Neural cell (in vitro differentiated cells): Measurements from ENCODE around the gene PPM1L. TPM values are rescaled to one million over a fixed set of nuclear protein-coding genes. Genes with fewer than 3 reads are reported as not detected.

Experiments
- H2AFZ ChIP-seq: fragments of 200-600, 300-800 bp; sonication (generic), shearing (Covaris generic); 2 replicates; pipeline ENCODE4 v1.6.0; 2014; ENCODE audit warnings: low read depth, mild to moderate bottlenecking, antibody characterized with exemption, low read length, moderate library complexity
- H3F3A ChIP-seq: fragments of 200-600 bp; shearing (Covaris generic); 2 replicates; pipeline ENCODE4 v1.6.1; 2016; ENCODE audit warnings: mild to moderate bottlenecking, moderate library complexity, mixed read lengths, antibody characterized with exemption, low read length; ENCODE audit not compliant: insufficient read depth, poor library complexity, severe bottlenecking
- H3K27ac ChIP-seq: fragments of 200-600, 300-800 bp; sonication (generic), shearing (Covaris generic); 2 replicates; pipeline ENCODE4 v1.5.1; 2014; ENCODE audit warnings: mild to moderate bottlenecking, low read length, moderate library complexity
- H3K27me3 ChIP-seq: fragments of 300-800, 200-600 bp; sonication (generic), shearing (Covaris generic); 2 replicates; pipeline ENCODE4 v1.6.0; 2014; ENCODE audit warnings: mild to moderate bottlenecking, low read depth, low read length, moderate library complexity; ENCODE audit not compliant: insufficient read depth
- H3K36me3 ChIP-seq: fragments of 300-800, 200-600 bp; sonication (generic), shearing (Covaris generic); 2 replicates; pipeline ENCODE4 v1.5.1; 2014; ENCODE audit warnings: mild to moderate bottlenecking, antibody characterized with exemption, low read length, moderate library complexity; ENCODE audit not compliant: insufficient read depth
- H3K4me2 ChIP-seq: fragments of 300-800, 200-600 bp; sonication (generic), shearing (Covaris generic); 2 replicates; pipeline ENCODE4 v1.6.0; 2014; ENCODE audit warnings: mild to moderate bottlenecking, low read length
- H3K4me3 ChIP-seq: fragments of 300-800, 200-600 bp; sonication (generic), shearing (Covaris generic); 2 replicates; pipeline ENCODE4 v1.5.1; 2014; ENCODE audit warnings: mild to moderate bottlenecking, low read length, moderate library complexity
- H3K79me2 ChIP-seq: fragments of 200-600 bp; shearing (Covaris generic); replicated peaks from 2 replicates; pipeline ENCODE4 v1.6.0; 2014; ENCODE audit warnings: mild to moderate bottlenecking, low read length, moderate library complexity; ENCODE audit not compliant: insufficient read depth
- H3K9ac ChIP-seq: fragments of 300-800, 200-600 bp; sonication (generic), shearing (Covaris generic); 2 replicates; pipeline ENCODE4 v1.6.1; 2016; ENCODE audit warnings: mild to moderate bottlenecking, low read length, mixed read lengths
- H3K9me2 ChIP-seq: fragments of 200-600 bp; shearing (Covaris generic); 2 replicates; pipeline ENCODE4 v1.6.1; 2016; ENCODE audit warnings: mild to moderate bottlenecking, low read length, mixed read lengths; ENCODE audit not compliant: insufficient read depth
- H3K9me3 ChIP-seq: fragments of 200-600, 300-800 bp; sonication (generic), shearing (Covaris generic); 2 replicates; pipeline ENCODE4 v1.6.1; 2016; ENCODE audit warnings: mild to moderate bottlenecking, mixed run types, low read length, moderate library complexity, mixed read lengths
- H4K20me1 ChIP-seq: fragments of 200-600 bp; shearing (Covaris generic); 2 replicates; pipeline ENCODE4 v1.6.1; 2016; ENCODE audit warnings: mild to moderate bottlenecking, mixed run types; ENCODE audit not compliant: insufficient read depth
- CTCF ChIP-seq: fragments of 450-650 bp; IDR thresholded peaks from 2 replicates; pipeline ENCODE4 v1.5.1; 2014; ENCODE audit warnings: antibody characterized with exemption, mild to moderate bottlenecking, moderate library complexity; ENCODE audit not compliant: poor library complexity, severe bottlenecking
- EP300 ChIP-seq: fragments of 450-650 bp; conservative IDR thresholded peaks from 2 replicates; pipeline ENCODE4 v1.6.1; 2014; ENCODE audit warnings: antibody characterized with exemption, mild to moderate bottlenecking, moderate library complexity; ENCODE audit not compliant: poor library complexity, severe bottlenecking
- EZH2 ChIP-seq: fragments of 200-600, 300-800 bp; shearing (Covaris generic), sonication (generic); IDR thresholded peaks from 2 replicates; pipeline ENCODE4 v1.6.1; 2014; ENCODE audit warnings: antibody characterized with exemption, low read length, borderline replicate concordance, mild to moderate bottlenecking; ENCODE audit not compliant: insufficient read depth, poor library complexity, severe bottlenecking
- MXI1 ChIP-seq: fragments of 450-650 bp; conservative IDR thresholded peaks from 2 replicates; pipeline ENCODE4 v1.6.1; 2014; ENCODE audit warnings: antibody characterized with exemption, mild to moderate bottlenecking; ENCODE audit not compliant: poor library complexity, severe bottlenecking
- POLR2AphosphoS5 ChIP-seq: IDR thresholded peaks from 2 replicates; pipeline ENCODE4 v1.6.1; 2012
- RAD21 ChIP-seq: fragments of 450-650 bp; conservative IDR thresholded peaks from 2 replicates; pipeline ENCODE4 v1.6.1; 2014; ENCODE audit warnings: antibody characterized with exemption, mild to moderate bottlenecking, moderate library complexity
- REST ChIP-seq: IDR thresholded peaks from 2 replicates; pipeline ENCODE4 v1.6.1; 2012; ENCODE audit warnings: borderline replicate concordance
- SMC3 ChIP-seq: fragments of 450-650 bp; conservative IDR thresholded peaks from 2 replicates; pipeline ENCODE4 v1.6.1; 2014; ENCODE audit warnings: antibody characterized with exemption, mild to moderate bottlenecking, moderate library complexity; ENCODE audit not compliant: poor library complexity
- TAF1 ChIP-seq: IDR thresholded peaks from 2 replicates; pipeline ENCODE4 v1.6.1; 2012; ENCODE audit warnings: low read depth
- polyA plus RNA-seq: library from polyadenylated mRNA; depleted of rRNA; stranded (reverse); fragments of >200 nt; gene quantifications from 2 replicates; pipeline ENCODE4 v1.2.3, GENCODE V29; 2014

PPM1L gene
- polyA plus RNA-seq, 1 donor from 2014 or later, result 24.9 TPM

GRCh38 chr3:160874736-160875135 is 118.7 kb downstream of the PPM1L start:
- Histone ChIP-seq H4K20me1 (no peaks in the 10 kb centered on the region), H3K79me2 (peaks cover 3% of the 10 kb centered on the region), H2AFZ (no peak overlapping the region), H3K4me2 (no peak overlapping the region), H3K4me3 (no peak overlapping the region), H3F3A (no peaks in the 10 kb centered on the region), H3K9me2 (no peaks in the 10 kb centered on the region), H3K27ac (no peak overlapping the region), H3K9ac (no peak overlapping the region), H3K9me3 (no peaks in the 10 kb centered on the region), H3K27me3 (no peaks in the 10 kb centered on the region), H3K36me3 (no peaks in the 10 kb centered on the region)
- no peak for TF ChIP-seq EZH2
- no peak for TF ChIP-seq SMC3
- TF ChIP-seq RAD21, result no peak
- no peak for TF ChIP-seq CTCF
- no peak for TF ChIP-seq TAF1
- TF ChIP-seq EP300, result no peak
- TF ChIP-seq MXI1, result no peak
- TF ChIP-seq REST, result no peak
- TF ChIP-seq POLR2AphosphoS5, result no peak

- Histone ChIP-seq H3K4me2 (no peak overlapping the region), H3K9me2 (no peaks in the 10 kb centered on the region), H3K9me3 (no peaks in the 10 kb centered on the region), H3K79me2 (peaks cover 3% of the 10 kb centered on the region), H3K36me3 (no peaks in the 10 kb centered on the region), H3F3A (no peaks in the 10 kb centered on the region), H2AFZ (no peak overlapping the region), H3K27me3 (no peaks in the 10 kb centered on the region), H3K4me3 (no peak overlapping the region), H3K27ac (no peak overlapping the region), H3K9ac (no peak overlapping the region), H4K20me1 (no peaks in the 10 kb centered on the region)
- no peak for TF ChIP-seq EZH2
Observed at GRCh38 chr3:160876643-160877042, 120.6 kb downstream of the PPM1L start.

- no peaks in the 10 kb centered on the region for H4K20me1 ChIP-seq
- no peaks in the 10 kb centered on the region for H3K27me3 ChIP-seq
- no peaks in the 10 kb centered on the region for H3K79me2 ChIP-seq
- no peak overlapping the region for H3K4me2 ChIP-seq
- H3K9me2 ChIP-seq, result no peaks in the 10 kb centered on the region
- no peaks in the 10 kb centered on the region for H3K36me3 ChIP-seq
- H3K9ac ChIP-seq, result no peak overlapping the region
- no peak overlapping the region for H3K4me3 ChIP-seq
- no peak overlapping the region for H2AFZ ChIP-seq
- no peaks in the 10 kb centered on the region for H3K9me3 ChIP-seq
- H3F3A ChIP-seq, result no peaks in the 10 kb centered on the region
- H3K27ac ChIP-seq, result no peak overlapping the region
- TF ChIP-seq TAF1 (no peak), CTCF (no peak), EP300 (no peak), EZH2 (no peak), MXI1 (no peak), RAD21 (no peak), SMC3 (no peak), POLR2AphosphoS5 (no peak), REST (no peak)
Observed at GRCh38 chr3:160879859-160880258, 123.8 kb downstream of the PPM1L start.
